Measurements from ENCODE around the gene PTPRN2. TPM values are rescaled to one million over a fixed set of nuclear protein-coding genes. Genes with fewer than 3 reads are reported as not detected.

PTPRN2 gene
- total and polyA plus RNA-seq, 2 donors from 2014 or later, result 4.8 to 6.2 TPM

DNA sequence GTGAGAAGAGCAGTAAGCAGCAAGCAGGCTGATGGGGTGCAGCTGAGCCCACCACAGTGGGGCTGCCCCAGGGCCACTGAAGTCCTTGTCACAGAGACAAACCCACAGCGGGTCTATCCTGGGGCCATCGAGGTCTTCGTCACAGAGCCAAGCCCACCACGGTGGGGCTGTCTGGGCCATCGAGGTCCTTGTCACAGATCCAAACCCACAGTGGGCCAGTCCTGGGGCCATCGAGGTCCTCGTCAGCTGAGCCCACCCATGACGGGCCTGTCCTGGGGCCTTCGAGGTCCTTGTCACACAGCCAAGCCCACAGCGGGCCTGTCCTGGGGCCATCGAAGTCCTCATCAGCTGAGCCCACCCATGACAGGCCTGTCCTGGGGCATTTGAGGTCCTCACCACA is 700.9 kb downstream of the PTPRN2 start:
- DNase-seq, result no peak

GRCh38 chr7:157886266-157886665 is 701.4 kb downstream of the PTPRN2 start:
- Histone ChIP-seq H3K9me3 (ENCODE audit: control insufficient read depth in 2 of 3, insufficient read depth in 1 of 3, low read length in 3 of 3) (no peaks in the 10 kb centered on the region), H3K27ac (ENCODE audit: low read depth in 2 of 2, low read length in 2 of 2) (no peak overlapping the region), H3K27me3 (ENCODE audit: control insufficient read depth, insufficient read depth, low read length) (no peaks in the 10 kb centered on the region), H3K4me3 (ENCODE audit: low read length in 3 of 3) (no peak overlapping the region), H3K9ac (ENCODE audit: low read length in 3 of 3) (no peak overlapping the region), H3K4me1 (ENCODE audit: control insufficient read depth in 2 of 3, insufficient read depth in 2 of 3, low read depth in 1 of 3, low read length in 3 of 3) (no peaks in the 10 kb centered on the region), H3K36me3 (ENCODE audit: control insufficient read depth in 2 of 3, insufficient read depth in 3 of 3, low read length in 3 of 3) (no peaks in the 10 kb centered on the region)
- FAIRE-seq (no peak), DNase-seq (no peak)
- TF ChIP-seq CTCF (IDR thresholded peaks at IDR 0.05; ENCODE audit: borderline replicate concordance, extremely low read depth, insufficient read depth), result no peak
- intact Hi-C loops (cut with DNase I), result no loop called here

More for the DNA sequence above, 700.9 kb downstream of the PTPRN2 start:
- H3K27me3 ChIP-seq (ENCODE audit: control insufficient read depth, insufficient read depth, low read length), result no peaks in the 10 kb centered on the region
- no peak overlapping the region for H3K27ac ChIP-seq (ENCODE audit: low read depth in 2 of 2, low read length in 2 of 2)
- H3K36me3 ChIP-seq (ENCODE audit: control insufficient read depth in 2 of 3, insufficient read depth in 3 of 3, low read length in 3 of 3), result no peaks in the 10 kb centered on the region
- TF ChIP-seq CTCF (IDR thresholded peaks at IDR 0.05; ENCODE audit: borderline replicate concordance, extremely low read depth, insufficient read depth), result no peak
- intact Hi-C loops (cut with DNase I), result no loop called here
- H3K9me3 ChIP-seq (ENCODE audit: control insufficient read depth in 2 of 3, insufficient read depth in 1 of 3, low read length in 3 of 3), result no peaks in the 10 kb centered on the region
- no peak overlapping the region for H3K4me3 ChIP-seq (ENCODE audit: low read length in 3 of 3)
- no peaks in the 10 kb centered on the region for H3K4me1 ChIP-seq (ENCODE audit: control insufficient read depth in 2 of 3, insufficient read depth in 2 of 3, low read depth in 1 of 3, low read length in 3 of 3)
- no peak overlapping the region for H3K9ac ChIP-seq (ENCODE audit: low read length in 3 of 3)
- FAIRE-seq, result no peak

DNA sequence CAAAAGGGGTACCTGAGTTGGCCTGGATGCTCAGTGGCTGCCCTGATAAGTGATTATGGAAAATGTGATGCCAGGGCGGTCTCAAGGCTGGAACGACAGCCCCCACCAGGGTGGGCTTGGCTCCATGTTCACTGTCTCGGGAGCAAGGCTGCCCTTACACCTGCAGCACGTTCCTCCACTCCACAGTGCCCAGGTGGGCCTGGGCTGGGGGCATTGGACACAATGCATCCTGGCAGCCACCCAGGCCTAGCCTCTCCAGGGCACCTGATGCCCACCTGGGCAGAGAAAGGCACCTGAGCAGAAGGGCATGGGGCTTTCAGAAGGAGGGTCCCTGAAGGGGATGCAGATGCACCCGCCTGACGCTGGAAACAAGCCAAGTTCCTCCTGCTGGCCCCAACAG is 702.5 kb downstream of the PTPRN2 start:
- intact Hi-C loops (cut with DNase I), result no loop called here
- no peak for DNase-seq
- H3K4me3 ChIP-seq (ENCODE audit: low read length in 3 of 3), result no peak overlapping the region
- no peak for TF ChIP-seq CTCF (IDR thresholded peaks at IDR 0.05; ENCODE audit: borderline replicate concordance, extremely low read depth, insufficient read depth)
- no peaks in the 10 kb centered on the region for H3K9me3 ChIP-seq (ENCODE audit: control insufficient read depth in 2 of 3, insufficient read depth in 1 of 3, low read length in 3 of 3)
- H3K36me3 ChIP-seq (ENCODE audit: control insufficient read depth in 2 of 3, insufficient read depth in 3 of 3, low read length in 3 of 3), result no peaks in the 10 kb centered on the region
- H3K27ac ChIP-seq (ENCODE audit: low read depth in 2 of 2, low read length in 2 of 2), result no peak overlapping the region
- no peak for FAIRE-seq
- H3K27me3 ChIP-seq (ENCODE audit: control insufficient read depth, insufficient read depth, low read length), result no peaks in the 10 kb centered on the region
- H3K4me1 ChIP-seq (ENCODE audit: control insufficient read depth in 2 of 3, insufficient read depth in 2 of 3, low read depth in 1 of 3, low read length in 3 of 3), result no peaks in the 10 kb centered on the region
- H3K9ac ChIP-seq (ENCODE audit: low read length in 3 of 3), result no peak overlapping the region

- no peak for DNase-seq
- no peak for FAIRE-seq
- no peak for TF ChIP-seq CTCF (IDR thresholded peaks at IDR 0.05; ENCODE audit: borderline replicate concordance, extremely low read depth, insufficient read depth)
Measured at GRCh38 chr7:157884461-157885062, 703.1 kb downstream of the PTPRN2 start.

More at GRCh38 chr7:157884461-157885062, 703.1 kb downstream of the PTPRN2 start:
- H3K9ac ChIP-seq (ENCODE audit: low read length in 3 of 3), result no peak overlapping the region
- intact Hi-C loops (cut with DNase I), result no loop called here
- H3K27me3 ChIP-seq (ENCODE audit: control insufficient read depth, insufficient read depth, low read length), result no peaks in the 10 kb centered on the region
- H3K27ac ChIP-seq (ENCODE audit: low read depth in 2 of 2, low read length in 2 of 2), result no peak overlapping the region
- H3K4me1 ChIP-seq (ENCODE audit: control insufficient read depth in 2 of 3, insufficient read depth in 2 of 3, low read depth in 1 of 3, low read length in 3 of 3), result no peaks in the 10 kb centered on the region
- no peak overlapping the region for H3K4me3 ChIP-seq (ENCODE audit: low read length in 3 of 3)
- H3K36me3 ChIP-seq (ENCODE audit: control insufficient read depth in 2 of 3, insufficient read depth in 3 of 3, low read length in 3 of 3), result no peaks in the 10 kb centered on the region
- no peaks in the 10 kb centered on the region for H3K9me3 ChIP-seq (ENCODE audit: control insufficient read depth in 2 of 3, insufficient read depth in 1 of 3, low read length in 3 of 3)

All from kidney (tissue), 14 donors.